ENCODE measurements around the gene PIGV. TPM values are rescaled to one million over a fixed set of nuclear protein-coding genes. Genes with fewer than 3 reads are reported as not detected.
"Not testable (repeated sequence)": the region's sequence is repeated elsewhere in the genome, so short reads cannot be mapped to it uniquely, and the experiment has no call there.

PIGV gene
- polyA plus RNA-seq, 1 donor (not counting 4 experiments of a cell fraction or from before 2014, with no cell fraction given): 14.2 TPM

DNA sequence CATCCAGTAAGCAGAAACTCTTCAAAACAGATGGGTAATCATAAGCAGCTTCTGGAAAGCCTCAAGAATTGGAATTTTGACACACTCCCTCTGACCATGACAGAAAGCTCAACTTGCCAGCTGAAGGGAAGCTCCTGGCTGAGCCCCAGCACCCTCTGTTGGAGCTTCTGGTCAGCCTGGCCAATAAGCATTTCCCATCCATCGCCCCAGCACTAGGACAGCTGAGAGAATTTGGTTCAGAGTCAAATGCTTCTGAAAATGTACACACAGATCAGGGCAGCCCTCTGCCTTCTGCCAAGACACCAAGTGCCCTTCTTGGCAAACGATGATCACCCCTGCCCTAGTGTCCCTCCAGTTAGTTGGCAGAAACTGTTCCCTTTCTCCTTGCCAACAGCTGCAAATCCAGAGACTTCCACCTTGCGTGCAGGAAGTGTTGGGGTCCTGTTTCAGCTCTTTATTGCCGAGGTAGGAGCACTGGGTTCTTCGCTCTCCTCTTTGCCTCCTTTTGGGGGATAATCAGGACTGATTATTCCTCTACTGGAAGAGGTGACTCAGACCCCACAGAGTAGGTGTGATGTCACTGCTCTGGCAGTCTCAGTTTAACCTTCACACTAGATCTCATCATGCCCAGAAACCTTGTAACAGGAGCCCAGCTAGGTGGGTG lies 11.9 kb downstream of the PIGV start:
- Histone ChIP-seq H3K9me1 (ENCODE audit: control insufficient read depth, extremely low read depth, insufficient read depth, low read length) (no peaks in the 10 kb centered on the region), H3K36me3 (ENCODE audit: control insufficient read depth in 2 of 2, extremely low read depth in 1 of 2, insufficient read depth in 2 of 2, low read length in 2 of 2) (peaks cover 4 to 6% of the 10 kb centered on the region in 2 experiments), H3K4me1 (ENCODE audit: control insufficient read depth, extremely low read depth, insufficient read depth, low read length) (peaks cover 13% of the 10 kb centered on the region), H3K27me3 (ENCODE audit: control insufficient read depth, extremely low read depth, insufficient read depth, low read length) (no peaks in the 10 kb centered on the region), H3K79me2 (ENCODE audit: control insufficient read depth, insufficient read depth, low read length) (no peaks in the 10 kb centered on the region), H3K4me2 (ENCODE audit: control insufficient read depth, extremely low read depth, insufficient read depth, low read depth, low read length) (peak overlapping the region; percentile 46), H3K9me3 (ENCODE audit: control insufficient read depth, low read depth, low read length) (no peaks in the 10 kb centered on the region), H3K27ac (ENCODE audit: control insufficient read depth, insufficient read depth, low read length) (no peak overlapping the region), H3K9ac (ENCODE audit: control insufficient read depth, extremely low read depth, insufficient read depth, low read length) (no peak overlapping the region), H2AFZ (ENCODE audit: control insufficient read depth, low read length) (no peak overlapping the region), H4K20me1 (ENCODE audit: control insufficient read depth, extremely low read depth, insufficient read depth, low read length) (no peaks in the 10 kb centered on the region), H3K4me3 (ENCODE audit: control insufficient read depth in 2 of 3, extremely low read depth in 1 of 3, insufficient read depth in 2 of 3, low read depth in 1 of 3, low read length in 3 of 3) (no peak overlapping the region)
- TF ChIP-seq EZH2 (IDR thresholded peaks at IDR 0.05; ENCODE audit: low read length): no peak
- no peak for TF ChIP-seq CTCF (optimal IDR thresholded peaks at IDR 0.05 in 1 of 3, IDR thresholded peaks at IDR 0.05 in 1 of 3, conservative IDR thresholded peaks at IDR 0.05 in 1 of 3; ENCODE audit: extremely low read depth in 1 of 3, insufficient read depth in 2 of 3, low read length in 3 of 3)
- peak; percentile 44 for FAIRE-seq
- dilution Hi-C loops (cut with MboI; ENCODE audit: extremely low pct_ligation_motif_present, low sequenced_read_pairs): no loop called here
- no peak for DNase-seq (ENCODE audit: low read depth, low spot score)

- DNase-seq (ENCODE audit: low read depth, low spot score); dilution Hi-C loops (cut with MboI; ENCODE audit: extremely low pct_ligation_motif_present, low sequenced_read_pairs); H3K79me2 ChIP-seq (ENCODE audit: control insufficient read depth, insufficient read depth, low read length); H3K27ac ChIP-seq (ENCODE audit: control insufficient read depth, insufficient read depth, low read length); H3K9me1 ChIP-seq (ENCODE audit: control insufficient read depth, extremely low read depth, insufficient read depth, low read length); H3K9ac ChIP-seq (ENCODE audit: control insufficient read depth, extremely low read depth, insufficient read depth, low read length); H3K9me3 ChIP-seq (ENCODE audit: control insufficient read depth, low read depth, low read length); H3K4me2 ChIP-seq (ENCODE audit: control insufficient read depth, extremely low read depth, insufficient read depth, low read depth, low read length); H3K27me3 ChIP-seq (ENCODE audit: control insufficient read depth, extremely low read depth, insufficient read depth, low read length); H2AFZ ChIP-seq (ENCODE audit: control insufficient read depth, low read length); H3K4me3 ChIP-seq (ENCODE audit: control insufficient read depth in 2 of 3, extremely low read depth in 1 of 3, insufficient read depth in 2 of 3, low read depth in 1 of 3, low read length in 3 of 3); H4K20me1 ChIP-seq (ENCODE audit: control insufficient read depth, extremely low read depth, insufficient read depth, low read length); H3K36me3 ChIP-seq (ENCODE audit: control insufficient read depth in 2 of 2, extremely low read depth in 1 of 2, insufficient read depth in 2 of 2, low read length in 2 of 2); FAIRE-seq: not testable (repeated sequence)
- H3K4me1 ChIP-seq (ENCODE audit: control insufficient read depth, extremely low read depth, insufficient read depth, low read length): peaks cover 13% of the 10 kb centered on the region
Measured at GRCh38 chr1:26803932-26804331, 16.2 kb downstream of the PIGV start.

GRCh38 chr1:26810105-26810504 lies 22.4 kb downstream of the PIGV start:
- H3K4me2 ChIP-seq (ENCODE audit: control insufficient read depth, extremely low read depth, insufficient read depth, low read depth, low read length); DNase-seq (ENCODE audit: low read depth, low spot score); H3K9me3 ChIP-seq (ENCODE audit: control insufficient read depth, low read depth, low read length); dilution Hi-C loops (cut with MboI; ENCODE audit: extremely low pct_ligation_motif_present, low sequenced_read_pairs); H3K27me3 ChIP-seq (ENCODE audit: control insufficient read depth, extremely low read depth, insufficient read depth, low read length); H3K4me1 ChIP-seq (ENCODE audit: control insufficient read depth, extremely low read depth, insufficient read depth, low read length); H3K27ac ChIP-seq (ENCODE audit: control insufficient read depth, insufficient read depth, low read length); H2AFZ ChIP-seq (ENCODE audit: control insufficient read depth, low read length); H3K9me1 ChIP-seq (ENCODE audit: control insufficient read depth, extremely low read depth, insufficient read depth, low read length); H3K36me3 ChIP-seq (ENCODE audit: control insufficient read depth in 2 of 2, extremely low read depth in 1 of 2, insufficient read depth in 2 of 2, low read length in 2 of 2); H3K4me3 ChIP-seq (ENCODE audit: control insufficient read depth in 2 of 3, extremely low read depth in 1 of 3, insufficient read depth in 2 of 3, low read depth in 1 of 3, low read length in 3 of 3); H4K20me1 ChIP-seq (ENCODE audit: control insufficient read depth, extremely low read depth, insufficient read depth, low read length); H3K79me2 ChIP-seq (ENCODE audit: control insufficient read depth, insufficient read depth, low read length); H3K9ac ChIP-seq (ENCODE audit: control insufficient read depth, extremely low read depth, insufficient read depth, low read length): not testable (repeated sequence)
- FAIRE-seq: peak; percentile 48
- peak; percentile 64 to 78 (median 72) for TF ChIP-seq CTCF (optimal IDR thresholded peaks at IDR 0.05 in 1 of 3, IDR thresholded peaks at IDR 0.05 in 1 of 3, conservative IDR thresholded peaks at IDR 0.05 in 1 of 3; ENCODE audit: extremely low read depth in 1 of 3, insufficient read depth in 2 of 3, low read length in 3 of 3)
